HepG2 (cell line): Measurements from ENCODE around the gene PPP2R5B. TPM values are rescaled to one million over a fixed set of nuclear protein-coding genes. Genes with fewer than 3 reads are reported as not detected.

ENCODE experiments used
- AHR ChIP-seq: IDR thresholded peaks from 2 replicates; pipeline ENCODE4 v1.6.1; 2018; ENCODE audit warnings: missing genetic modification reagents, missing compliant biosample characterization
- DNMT1 ChIP-seq: sonication (generic); formaldehyde crosslinking; IDR thresholded peaks from 2 replicates; pipeline ENCODE4 v1.5.1; 2020; ENCODE audit warnings: mild to moderate bottlenecking, missing genetic modification reagents
- GPN1 ChIP-seq: sonication (generic); formaldehyde crosslinking; IDR thresholded peaks from 2 replicates; pipeline ENCODE4 v1.5.1; 2020; ENCODE audit warnings: missing genetic modification reagents, borderline replicate concordance
- KMT2B ChIP-seq: IDR thresholded peaks from 2 replicates; pipeline ENCODE4 v1.6.1; 2016; ENCODE audit warnings: missing genetic modification reagents, missing compliant biosample characterization
- SMAD1 ChIP-seq: sonication (generic); formaldehyde crosslinking; IDR thresholded peaks from 2 replicates; pipeline ENCODE4 v1.4.0; 2020; ENCODE audit warnings: missing genetic modification reagents, low read depth, mild to moderate bottlenecking, borderline replicate concordance
- SMAD3 ChIP-seq: sonication (generic); formaldehyde crosslinking; IDR thresholded peaks from 2 replicates; pipeline ENCODE4 v1.4.0; 2020; ENCODE audit warnings: missing genetic modification reagents
- TFDP2 ChIP-seq: sonication (generic); formaldehyde crosslinking; IDR thresholded peaks from 2 replicates; pipeline ENCODE4 v1.4.0; 2020; ENCODE audit warnings: missing genetic modification reagents
- TGIF2 ChIP-seq: IDR thresholded peaks from 2 replicates; pipeline ENCODE4 v1.6.1; 2016; ENCODE audit warnings: control low read depth, missing compliant biosample characterization
- U2AF1 ChIP-seq: fragments of 200-400 bp; formaldehyde crosslinking; optimal IDR thresholded peaks from 2 replicates; pipeline ENCODE3; 2017; ENCODE audit warnings: mild to moderate bottlenecking, low read depth, low read length
- ZBTB3 ChIP-seq: sonication (generic); formaldehyde crosslinking; IDR thresholded peaks from 2 replicates; pipeline ENCODE4 v1.4.0; 2020; ENCODE audit warnings: low read depth, mild to moderate bottlenecking, moderate library complexity, missing genetic modification reagents, borderline replicate concordance
- ZEB1 ChIP-seq: IDR thresholded peaks from 2 replicates; pipeline ENCODE4 v1.6.1; 2012; ENCODE audit warnings: mild to moderate bottlenecking, low read depth, inconsistent platforms; ENCODE audit not compliant: insufficient replicate concordance
- ZKSCAN8 ChIP-seq: IDR thresholded peaks from 2 replicates; pipeline ENCODE4 v1.6.1; 2016; ENCODE audit warnings: borderline replicate concordance, missing genetic modification reagents, missing compliant biosample characterization
- ZNF205 ChIP-seq: IDR thresholded peaks from 2 replicates; pipeline ENCODE4 v1.6.1; 2018; ENCODE audit warnings: missing biosample characterization, missing genetic modification reagents
- ZNF562 ChIP-seq: sonication (generic); formaldehyde crosslinking; IDR thresholded peaks from 2 replicates; pipeline ENCODE4 v1.8.0; 2022; ENCODE audit warnings: missing genetic modification reagents, borderline replicate concordance
- ZNF761 ChIP-seq: sonication (generic); formaldehyde crosslinking; conservative IDR thresholded peaks from 2 replicates; pipeline ENCODE4 v1.4.0; 2020; ENCODE audit warnings: mild to moderate bottlenecking, missing genetic modification reagents
- ZNF775 ChIP-seq: sonication (generic); formaldehyde crosslinking; IDR thresholded peaks from 2 replicates; pipeline ENCODE4 v1.4.0; 2020; ENCODE audit warnings: missing genetic modification reagents, mild to moderate bottlenecking, moderate library complexity, borderline replicate concordance
- polyA plus RNA-seq, 8 experiments: library from polyadenylated mRNA; depleted of rRNA in 3 of 8; stranded (reverse) in 7 of 8; unstranded in 1 of 8; fragments of >200 nt; fragmentation: Illumina TruSeq in 4 of 8; extraction: Trizol in 4 of 8; gene quantifications; 2 replicates each; pipeline versions ENCODE4 v1.2.1 to v1.2.3, GENCODE V29; 2011 to 2016; ENCODE audit warnings: low read depth in 4 of 8, missing spikeins in 1 of 8, mixed read lengths in 1 of 8; ENCODE audit not compliant: insufficient read depth in 1 of 8
- total RNA-seq, 5 experiments: library from RNA; depleted of rRNA; stranded (reverse); fragments of >200 nt; fragmentation: Illumina TruSeq; extraction: Trizol; gene quantifications; 2 replicates each; pipeline ENCODE4 v1.2.3, GENCODE V29; 2016; ENCODE audit warnings: low read depth in 1 of 5
- TF ChIP-seq, protein P1 (sequence below), 2 experiments: fragments of 450-650 bp in 1 of 2; sonication (generic) in 1 of 2; formaldehyde crosslinking; IDR thresholded peaks; 2 replicates each; pipeline versions ENCODE4 v1.5.0 to v1.8.0; 2020 to 2022; ENCODE audit warnings: mild to moderate bottlenecking in 1 of 2, missing genetic modification reagents in 1 of 2
- TF ChIP-seq, protein P2 (sequence below): IDR thresholded peaks from 2 replicates; pipeline ENCODE4 v1.6.1; 2016
- TF ChIP-seq, protein P3 (sequence below): sonication (generic); formaldehyde crosslinking; IDR thresholded peaks from 2 replicates; pipeline ENCODE4 v1.4.0; 2020; ENCODE audit warnings: mild to moderate bottlenecking, missing genetic modification reagents, borderline replicate concordance
- TF ChIP-seq, protein P4 (sequence below): sonication (generic); formaldehyde crosslinking; IDR thresholded peaks from 2 replicates; pipeline ENCODE4 v1.5.1; 2020; ENCODE audit warnings: mild to moderate bottlenecking, missing genetic modification reagents, moderate library complexity

Gene PPP2R5B
- total and polyA plus RNA-seq, 2 of the 13 experiments (the other 11 are each of a cell fraction or from before 2014, with no cell fraction given), result 2.3 to 8.3 TPM

DNA sequence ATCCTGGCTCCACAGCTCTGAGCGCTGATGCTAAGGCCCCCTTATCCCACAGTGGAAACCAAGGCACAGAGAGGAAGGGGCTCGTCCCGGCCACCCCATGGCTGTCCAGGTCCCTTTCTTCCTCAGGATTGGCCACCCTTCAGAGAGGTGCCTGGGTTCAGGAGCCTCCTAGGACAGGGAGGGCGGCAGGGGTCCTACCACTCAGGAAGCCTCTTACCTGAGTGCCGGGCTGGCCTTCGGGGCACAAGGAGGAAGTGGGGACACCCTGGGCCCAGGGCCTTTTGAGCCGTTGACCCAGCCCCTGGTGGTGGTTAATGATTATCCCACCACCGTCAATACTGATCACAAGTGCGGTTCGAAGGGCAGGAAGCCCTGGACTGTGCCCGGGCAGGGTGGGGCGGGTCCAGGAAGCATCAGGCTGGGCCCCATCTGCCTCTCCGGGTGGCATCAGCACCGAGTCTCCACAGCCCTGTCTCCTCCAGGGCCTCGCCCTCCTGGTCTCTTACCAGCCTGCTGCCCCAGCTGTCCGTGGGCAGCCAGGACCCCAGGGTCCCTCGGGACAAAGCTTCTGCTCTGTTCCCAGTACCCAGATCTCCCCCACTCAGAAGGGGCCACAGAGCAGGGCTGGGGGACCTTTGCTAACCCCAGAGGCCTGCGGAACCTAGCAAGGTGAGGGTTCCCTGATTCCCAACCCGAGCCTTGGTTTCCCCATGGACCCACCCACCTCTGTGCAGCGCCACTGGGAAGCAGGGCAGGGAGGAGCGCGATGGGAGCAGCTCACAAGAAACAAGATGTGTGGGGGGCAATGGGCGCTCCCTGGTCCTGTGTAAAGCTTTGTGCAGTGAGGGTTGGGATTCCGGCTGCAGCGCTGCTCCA lies 31.1 kb upstream of the PPP2R5B start (continued):
- TF ChIP-seq ZEB1, result peak; percentile 90
- TF ChIP-seq ZNF775 (CRISPR knock-in tag), result 0 out of 2 replicates have a peak, but pooled peaks have one; percentile 28
- TF ChIP-seq, protein P1, sequence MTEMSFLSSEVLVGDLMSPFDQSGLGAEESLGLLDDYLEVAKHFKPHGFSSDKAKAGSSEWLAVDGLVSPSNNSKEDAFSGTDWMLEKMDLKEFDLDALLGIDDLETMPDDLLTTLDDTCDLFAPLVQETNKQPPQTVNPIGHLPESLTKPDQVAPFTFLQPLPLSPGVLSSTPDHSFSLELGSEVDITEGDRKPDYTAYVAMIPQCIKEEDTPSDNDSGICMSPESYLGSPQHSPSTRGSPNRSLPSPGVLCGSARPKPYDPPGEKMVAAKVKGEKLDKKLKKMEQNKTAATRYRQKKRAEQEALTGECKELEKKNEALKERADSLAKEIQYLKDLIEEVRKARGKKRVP (CRISPR knock-in tag; IDR thresholded peaks at IDR 0.05), result no peak
- peak; percentile 90; the same call in 1 of the 2 replicates for TF ChIP-seq ZNF761 (CRISPR knock-in tag)
- peak; percentile 46; the same call in 1 of the 2 replicates for TF ChIP-seq AHR (CRISPR knock-in tag)
- TF ChIP-seq ZBTB3 (CRISPR knock-in tag), result peak; percentile 58
- TF ChIP-seq SMAD1 (CRISPR knock-in tag), result peak; percentile 35; the same call in 1 of the 2 replicates
- TF ChIP-seq, protein P2, sequence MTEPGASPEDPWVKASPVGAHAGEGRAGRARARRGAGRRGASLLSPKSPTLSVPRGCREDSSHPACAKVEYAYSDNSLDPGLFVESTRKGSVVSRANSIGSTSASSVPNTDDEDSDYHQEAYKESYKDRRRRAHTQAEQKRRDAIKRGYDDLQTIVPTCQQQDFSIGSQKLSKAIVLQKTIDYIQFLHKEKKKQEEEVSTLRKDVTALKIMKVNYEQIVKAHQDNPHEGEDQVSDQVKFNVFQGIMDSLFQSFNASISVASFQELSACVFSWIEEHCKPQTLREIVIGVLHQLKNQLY, result 0 out of 2 replicates have a peak, but pooled peaks have one; percentile 36
- no peak for TF ChIP-seq U2AF1
- TF ChIP-seq GPN1 (CRISPR knock-in tag), result no peak
- peak; percentile 49; the same call in 1 of the 2 replicates for TF ChIP-seq ZKSCAN8
- TF ChIP-seq KMT2B (CRISPR knock-in tag), result peak; percentile 68; the same call in 1 of the 2 replicates
- TF ChIP-seq ZNF562, result no peak
- peak; percentile 35; the same call in 1 of the 2 replicates for TF ChIP-seq TGIF2
- TF ChIP-seq ZNF205, result 0 out of 2 replicates have a peak, but pooled peaks have one; percentile 37
- TF ChIP-seq, protein P3, sequence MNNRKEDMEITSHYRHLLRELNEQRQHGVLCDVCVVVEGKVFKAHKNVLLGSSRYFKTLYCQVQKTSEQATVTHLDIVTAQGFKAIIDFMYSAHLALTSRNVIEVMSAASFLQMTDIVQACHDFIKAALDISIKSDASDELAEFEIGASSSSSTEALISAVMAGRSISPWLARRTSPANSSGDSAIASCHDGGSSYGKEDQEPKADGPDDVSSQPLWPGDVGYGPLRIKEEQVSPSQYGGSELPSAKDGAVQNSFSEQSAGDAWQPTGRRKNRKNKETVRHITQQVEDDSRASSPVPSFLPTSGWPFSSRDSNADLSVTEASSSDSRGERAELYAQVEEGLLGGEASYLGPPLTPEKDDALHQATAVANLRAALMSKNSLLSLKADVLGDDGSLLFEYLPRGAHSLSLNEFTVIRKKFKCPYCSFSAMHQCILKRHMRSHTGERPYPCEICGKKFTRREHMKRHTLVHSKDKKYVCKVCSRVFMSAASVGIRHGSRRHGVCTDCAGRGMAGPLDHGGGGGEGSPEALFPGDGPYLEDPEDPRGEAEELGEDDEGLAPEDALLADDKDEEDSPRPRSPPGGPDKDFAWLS (CRISPR knock-in tag), result no peak
- peak; percentile 54 for TF ChIP-seq TFDP2
- TF ChIP-seq SMAD3 (CRISPR knock-in tag), result peak; percentile 87
- TF ChIP-seq, protein P4, sequence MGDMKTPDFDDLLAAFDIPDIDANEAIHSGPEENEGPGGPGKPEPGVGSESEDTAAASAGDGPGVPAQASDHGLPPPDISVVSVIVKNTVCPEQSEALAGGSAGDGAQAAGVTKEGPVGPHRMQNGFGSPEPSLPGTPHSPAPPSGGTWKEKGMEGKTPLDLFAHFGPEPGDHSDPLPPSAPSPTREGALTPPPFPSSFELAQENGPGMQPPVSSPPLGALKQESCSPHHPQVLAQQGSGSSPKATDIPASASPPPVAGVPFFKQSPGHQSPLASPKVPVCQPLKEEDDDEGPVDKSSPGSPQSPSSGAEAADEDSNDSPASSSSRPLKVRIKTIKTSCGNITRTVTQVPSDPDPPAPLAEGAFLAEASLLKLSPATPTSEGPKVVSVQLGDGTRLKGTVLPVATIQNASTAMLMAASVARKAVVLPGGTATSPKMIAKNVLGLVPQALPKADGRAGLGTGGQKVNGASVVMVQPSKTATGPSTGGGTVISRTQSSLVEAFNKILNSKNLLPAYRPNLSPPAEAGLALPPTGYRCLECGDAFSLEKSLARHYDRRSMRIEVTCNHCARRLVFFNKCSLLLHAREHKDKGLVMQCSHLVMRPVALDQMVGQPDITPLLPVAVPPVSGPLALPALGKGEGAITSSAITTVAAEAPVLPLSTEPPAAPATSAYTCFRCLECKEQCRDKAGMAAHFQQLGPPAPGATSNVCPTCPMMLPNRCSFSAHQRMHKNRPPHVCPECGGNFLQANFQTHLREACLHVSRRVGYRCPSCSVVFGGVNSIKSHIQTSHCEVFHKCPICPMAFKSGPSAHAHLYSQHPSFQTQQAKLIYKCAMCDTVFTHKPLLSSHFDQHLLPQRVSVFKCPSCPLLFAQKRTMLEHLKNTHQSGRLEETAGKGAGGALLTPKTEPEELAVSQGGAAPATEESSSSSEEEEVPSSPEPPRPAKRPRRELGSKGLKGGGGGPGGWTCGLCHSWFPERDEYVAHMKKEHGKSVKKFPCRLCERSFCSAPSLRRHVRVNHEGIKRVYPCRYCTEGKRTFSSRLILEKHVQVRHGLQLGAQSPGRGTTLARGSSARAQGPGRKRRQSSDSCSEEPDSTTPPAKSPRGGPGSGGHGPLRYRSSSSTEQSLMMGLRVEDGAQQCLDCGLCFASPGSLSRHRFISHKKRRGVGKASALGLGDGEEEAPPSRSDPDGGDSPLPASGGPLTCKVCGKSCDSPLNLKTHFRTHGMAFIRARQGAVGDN (CRISPR knock-in tag), result peak; percentile 70
- no peak for TF ChIP-seq DNMT1 (CRISPR knock-in tag)
